NCI-H2107 treated with DMSO at 0.1 percent for 48 hours (cell line): Measurements from ENCODE around the gene NOTCH4.
"Not testable (repeated sequence)": the region's sequence is repeated elsewhere in the genome, so short reads cannot be mapped to it uniquely, and the experiment has no call there.

ENCODE experiments used
- DNase-seq: peaks from one replicate; lab custom pipeline; 2025; ENCODE audit not compliant: unreplicated experiment; lab: John Stamatoyannopoulos, UW

NOTCH4 gene

GRCh38 chr6:32223258-32224235, at the start of gene NOTCH4:
TSS of gene NOTCH4 (minus strand) at chr6:32224067. CDS start at chr6:32223928, 139 bp downstream.
- DNase-seq: no peak

GRCh38 chr6:32271429-32271828, 47.6 kb upstream of the NOTCH4 start:
- no peak for DNase-seq

- DNase-seq: not testable (repeated sequence)
Measured at GRCh38 chr6:32268459-32268858, 44.6 kb upstream of the NOTCH4 start.

GRCh38 chr6:32267035-32267434, 43.2 kb upstream of the NOTCH4 start:
- DNase-seq: no peak

- DNase-seq: not testable (repeated sequence)
Measured at GRCh38 chr6:32257262-32257661, 33.4 kb upstream of the NOTCH4 start.

GRCh38 chr6:32255199-32256153, 31.6 kb upstream of the NOTCH4 start:
- DNase-seq: no peak

GRCh38 chr6:32254761-32255198, 30.9 kb upstream of the NOTCH4 start:
- no peak for DNase-seq

GRCh38 chr6:32252331-32253009, 28.6 kb upstream of the NOTCH4 start:
- no peak for DNase-seq

GRCh38 chr6:32249262-32249661, 25.4 kb upstream of the NOTCH4 start:
- no peak for DNase-seq

- DNase-seq: no peak
Measured at GRCh38 chr6:32247401-32247800, 23.5 kb upstream of the NOTCH4 start.

- DNase-seq: peak; percentile 1
Measured at GRCh38 chr6:32244946-32245398, 21.1 kb upstream of the NOTCH4 start.

GRCh38 chr6:32244270-32244669, 20.4 kb upstream of the NOTCH4 start:
- no peak for DNase-seq

GRCh38 chr6:32242318-32242813, 18.5 kb upstream of the NOTCH4 start:
- DNase-seq: not testable (repeated sequence)

- no peak for DNase-seq
Measured at GRCh38 chr6:32240686-32241085, 16.8 kb upstream of the NOTCH4 start.

- no peak for DNase-seq
Measured at GRCh38 chr6:32239462-32239861, 15.6 kb upstream of the NOTCH4 start.

- DNase-seq: no peak
Measured at GRCh38 chr6:32234934-32235333, 11.1 kb upstream of the NOTCH4 start.

GRCh38 chr6:32226434-32226833, 2.6 kb upstream of the NOTCH4 start:
- DNase-seq: no peak

GRCh38 chr6:32224696-32225095, 829 bp upstream of the NOTCH4 start:
- no peak for DNase-seq

- DNase-seq: no peak
Measured at GRCh38 chr6:32222333-32223230, 1.3 kb downstream of the NOTCH4 start.

- no peak for DNase-seq
Measured at GRCh38 chr6:32220021-32220420, 3.8 kb downstream of the NOTCH4 start.
